K562 (cell line): Measurements from ENCODE around the gene ABCC6. TPM values are rescaled to one million over a fixed set of nuclear protein-coding genes. Genes with fewer than 3 reads are reported as not detected.

Experiments used
- ATAC-seq: fragments of 200-7000 bp; cut with Tn5 transposase; 3 replicates; pipeline ENCODE4 v1.9.1; 2020; ENCODE audit warnings: moderate library complexity
- BruUV-seq: library from RNA; stranded (reverse); fragments of 400-500 nt; replicated peaks from 2 replicates; lab custom pipeline; 2021; lab: Mats Ljungman, UMichigan
- CTCF ChIA-PET: fragments of 300-600 bp; formaldehyde crosslinking; extraction: SDS; loops from one replicate; lab custom pipeline; 2021; ENCODE audit warnings: low intra/inter-chr PET ratio; lab: Yijun Ruan, JAX
- POLR2A ChIA-PET: fragments of 300-600, 350-650 bp; sonication (Branson Sonifier 250); formaldehyde crosslinking; extraction: SDS; loops from one replicate; lab custom pipeline; 2021; ENCODE audit warnings: antibody characterized with exemption, inconsistent platforms; lab: Yijun Ruan, JAX
- DNase-seq, 4 experiments: peaks; one replicate each; pipeline versions ENCODE4 v3.0.0 to v3.0.0-alpha.2; 2011 to 2018; ENCODE audit warnings: low spot score in 3 of 4, mixed read lengths in 3 of 4; ENCODE audit errors: extremely low read depth in 1 of 4
- FAIRE-seq: peaks from 2 replicates; lab custom pipeline; 2011; peaks lifted over from hg19 to GRCh38; lab: Jason Lieb, UNC
- H2AFZ ChIP-seq: 2 replicates; pipeline ENCODE4 v1.6.0; 2011; ENCODE audit warnings: low read depth, low read length, control low read depth, inconsistent platforms
- H3K27ac ChIP-seq: fragments of 200-600 bp; 3 replicates; pipeline ENCODE4 v1.8.0; 2011; ENCODE audit warnings: low read depth, mild to moderate bottlenecking, control low read depth, inconsistent platforms, low read length, moderate library complexity, mixed read lengths; ENCODE audit errors: extremely low read depth
- H3K27me3 ChIP-seq, 2 experiments: fragments of 300-600 bp in 1 of 2; 2 replicates in 1 of 2; 3 replicates in 1 of 2; pipeline versions ENCODE4 v1.6.0 to v1.8.0; 2011; ENCODE audit warnings: inconsistent platforms in 2 of 2, low read length in 2 of 2, mild to moderate bottlenecking in 1 of 2, mixed read lengths in 1 of 2, moderate library complexity in 1 of 2; ENCODE audit not compliant: control insufficient read depth in 2 of 2, insufficient read depth in 2 of 2
- H3K36me3 ChIP-seq: fragments of 300-600 bp; 3 replicates; pipeline ENCODE4 v1.8.0; 2011; ENCODE audit warnings: mild to moderate bottlenecking, low read length, inconsistent platforms; ENCODE audit not compliant: control insufficient read depth, insufficient read depth
- H3K4me1 ChIP-seq, 2 experiments: fragments of 200-600 bp in 1 of 2; replicated peaks in 1 of 2; 2 replicates in 1 of 2; 3 replicates in 1 of 2; pipeline versions ENCODE4 v1.5.1 to v1.8.0; 2011; ENCODE audit warnings: inconsistent platforms in 2 of 2, low read length in 2 of 2, mild to moderate bottlenecking in 1 of 2, mixed read lengths in 1 of 2, moderate library complexity in 1 of 2; ENCODE audit not compliant: control insufficient read depth in 2 of 2, insufficient read depth in 2 of 2
- H3K4me2 ChIP-seq: 2 replicates; pipeline ENCODE4 v1.6.1; 2011; ENCODE audit warnings: low read length, control low read depth, inconsistent platforms, mixed read lengths; ENCODE audit not compliant: insufficient read depth
- H3K4me3 ChIP-seq: fragments of 200-600 bp; sonication (generic), shearing (Covaris generic); 2 replicates; pipeline ENCODE4 v1.5.1; 2016; ENCODE audit warnings: control low read depth, inconsistent platforms
- H3K79me2 ChIP-seq: fragments of 200-600 bp; 3 replicates; pipeline ENCODE4 v1.8.0; 2011; ENCODE audit warnings: low read length, inconsistent platforms; ENCODE audit not compliant: control insufficient read depth, insufficient read depth
- H3K9ac ChIP-seq, 2 experiments: 2 replicates each; pipeline versions ENCODE4 v1.6.0 to v1.6.1; 2011; ENCODE audit warnings: low read depth in 2 of 2, low read length in 2 of 2, control low read depth in 1 of 2, inconsistent platforms in 1 of 2, mild to moderate bottlenecking in 1 of 2, mixed read lengths in 1 of 2; ENCODE audit not compliant: insufficient read depth in 1 of 2
- H3K9me1 ChIP-seq: one replicate; pipeline ENCODE4 v1.6.0; 2011; ENCODE audit warnings: inconsistent platforms, mild to moderate bottlenecking, low read length, moderate library complexity; ENCODE audit not compliant: control insufficient read depth, insufficient read depth
- H3K9me3 ChIP-seq: replicated peaks from 2 replicates; pipeline ENCODE4 v1.5.1; 2011; ENCODE audit warnings: low read depth, low read length, inconsistent platforms; ENCODE audit not compliant: control insufficient read depth, insufficient read depth
- H4K20me1 ChIP-seq: replicated peaks from 2 replicates; pipeline ENCODE4 v1.6.1; 2011; ENCODE audit warnings: low read length, inconsistent platforms, mixed read lengths; ENCODE audit not compliant: control insufficient read depth, insufficient read depth
- BCOR ChIP-seq: fragments of 450-650 bp; IDR thresholded peaks from 2 replicates; pipeline ENCODE4 v1.6.1; 2016
- HCFC1 ChIP-seq: IDR thresholded peaks from 2 replicates; pipeline ENCODE4 v1.6.1; 2012; ENCODE audit warnings: low read depth, low read length, improper control_type of control experiment
- KDM1A ChIP-seq, 2 experiments: fragments of 450-650 bp; IDR thresholded peaks; 2 replicates each; pipeline ENCODE4 v1.6.1; 2016; ENCODE audit warnings: mild to moderate bottlenecking in 2 of 2
- RBM25 ChIP-seq: fragments of 200-400 bp; formaldehyde crosslinking; IDR thresholded peaks from 2 replicates; pipeline ENCODE4 v1.6.1; 2018; ENCODE audit warnings: low read length, low read depth, moderate library complexity; ENCODE audit not compliant: severe bottlenecking
- TCF7L2 ChIP-seq: fragments of 150-350 bp; IDR thresholded peaks from 2 replicates; pipeline ENCODE4 v1.6.1; 2016; ENCODE audit warnings: low read depth, mild to moderate bottlenecking, low read length, moderate library complexity
- ZFP36 ChIP-seq: fragments of 150-350 bp; IDR thresholded peaks from 2 replicates; pipeline ENCODE4 v1.6.1; 2018; ENCODE audit warnings: low read length, low read depth; ENCODE audit not compliant: partially characterized antibody
- ZNF143 ChIP-seq: sonication (generic); formaldehyde crosslinking; IDR thresholded peaks from 2 replicates; pipeline ENCODE4 v1.9.0; 2022; ENCODE audit warnings: mild to moderate bottlenecking, missing genetic modification reagents
- ZNF175 ChIP-seq: fragments of 200-800 bp; sonication (Bioruptor generic); IDR thresholded peaks from 2 replicates; pipeline ENCODE4 v1.6.1; 2016; ENCODE audit warnings: low read depth, mild to moderate bottlenecking, missing genetic modification characterization, missing compliant biosample characterization
- WGBS: fragments of 100-300 bp; shearing (Covaris generic); methylation state at CpG from one replicate; pipeline ENCODE4 v1.1.6; 2016; ENCODE audit warnings: low coverage, mixed read lengths; ENCODE audit not compliant: insufficient coverage; ENCODE audit errors: missing lambda C conversion rate; 5-methylcytosine and 5-hydroxymethylcytosine counted together
- in situ Hi-C: fragments of 300-500 bp; cut with MboI; formaldehyde crosslinking; loops from 4 replicates; pipeline ENCODE4 v1.15.0; 2018; ENCODE audit warnings: inconsistent platforms, mixed read lengths
- intact Hi-C: fragments of 100-400 bp; cut with micrococcal nuclease; formaldehyde crosslinking; loops from 2 replicates; pipeline ENCODE4 v1.14.2; 2022
- polyA plus RNA-seq, 8 experiments: library from polyadenylated mRNA; depleted of rRNA in 4 of 8; stranded (reverse) in 5 of 8; unstranded in 3 of 8; fragments of >200 nt; fragmentation: Nextera tagmentation in 2 of 8; fragmentation: Illumina TruSeq in 1 of 8; extraction: Ambion mirVana in 2 of 8; extraction: Trizol in 1 of 8; gene quantifications; 2 replicates each; pipeline versions ENCODE4 v1.2.1 to v1.2.3, GENCODE V29; 2011 to 2014; ENCODE audit warnings: inconsistent platforms in 1 of 8, missing spikeins in 1 of 8
- total RNA-seq, 7 experiments: library from RNA; depleted of rRNA in 6 of 7; stranded (reverse); fragments of >200 nt in 6 of 7; fragmentation: Illumina TruSeq in 2 of 7; extraction: Trizol in 2 of 7; gene quantifications; 2 replicates each; pipeline versions ENCODE4 v1.2.1 to v1.2.3, GENCODE V29; 2011 to 2021; ENCODE audit warnings: low replicate concordance in 1 of 7
- TF ChIP-seq, protein P1 (sequence below): fragments of 450-650 bp; IDR thresholded peaks from 2 replicates; pipeline ENCODE4 v1.6.1; 2017; ENCODE audit warnings: mild to moderate bottlenecking, moderate library complexity

The ABCC6 gene
- total and polyA plus RNA-seq, 9 of the 15 experiments (the other 6 are each of a cell fraction or from before 2014, with no cell fraction given) = 0.03 to 0.46 (median 0.07) TPM; not detected in 4

DNA sequence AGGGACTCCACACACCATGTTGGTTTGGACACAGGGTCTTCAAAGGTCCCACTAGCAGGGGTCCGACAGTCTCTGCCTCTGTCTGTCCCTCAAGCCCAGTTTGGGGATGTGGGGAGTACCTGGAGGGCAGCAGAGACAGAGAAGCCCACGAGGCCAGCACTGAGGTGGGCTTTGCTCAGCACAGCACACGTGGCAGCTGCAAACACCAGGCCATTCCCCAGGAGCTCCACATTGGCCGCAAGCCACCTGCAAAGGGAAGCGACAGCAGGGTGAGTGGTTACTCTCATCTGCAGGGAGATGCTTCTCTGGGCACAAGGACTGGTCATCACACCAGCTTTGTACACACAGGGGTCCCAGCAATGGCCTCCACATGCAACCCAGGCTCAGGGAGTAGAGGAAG is 62.0 kb downstream of the ABCC6 start:
- BruUV-seq = no TSS peak
- no peak overlapping the region for H3K27ac ChIP-seq
- no peaks in the 10 kb centered on the region for H3K36me3 ChIP-seq
- no peaks in the 10 kb centered on the region for H3K4me1 ChIP-seq
- H4K20me1 ChIP-seq = no peaks in the 10 kb centered on the region
- DNase-seq (no peak), ATAC-seq (no peak), FAIRE-seq (no peak)
- in situ Hi-C loops = no loop called here
- ChIA-PET CTCF (no interaction called here), POLR2A (no interaction called here)
- no peak overlapping the region for H3K4me2 ChIP-seq
- WGBS = 0% methylated on average over 5 of the region's 5 CpGs
- no peak for TF ChIP-seq ZNF175
- TF ChIP-seq TCF7L2 = no peak
- TF ChIP-seq, protein P1, sequence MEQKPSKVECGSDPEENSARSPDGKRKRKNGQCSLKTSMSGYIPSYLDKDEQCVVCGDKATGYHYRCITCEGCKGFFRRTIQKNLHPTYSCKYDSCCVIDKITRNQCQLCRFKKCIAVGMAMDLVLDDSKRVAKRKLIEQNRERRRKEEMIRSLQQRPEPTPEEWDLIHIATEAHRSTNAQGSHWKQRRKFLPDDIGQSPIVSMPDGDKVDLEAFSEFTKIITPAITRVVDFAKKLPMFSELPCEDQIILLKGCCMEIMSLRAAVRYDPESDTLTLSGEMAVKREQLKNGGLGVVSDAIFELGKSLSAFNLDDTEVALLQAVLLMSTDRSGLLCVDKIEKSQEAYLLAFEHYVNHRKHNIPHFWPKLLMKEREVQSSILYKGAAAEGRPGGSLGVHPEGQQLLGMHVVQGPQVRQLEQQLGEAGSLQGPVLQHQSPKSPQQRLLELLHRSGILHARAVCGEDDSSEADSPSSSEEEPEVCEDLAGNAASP = no peak
- no peak for TF ChIP-seq HCFC1
- H3K9ac ChIP-seq = no peak overlapping the region
- H3K79me2 ChIP-seq = no peaks in the 10 kb centered on the region
- H2AFZ ChIP-seq = no peak overlapping the region
- intact Hi-C loops = no loop called here
- no peak overlapping the region for H3K4me3 ChIP-seq
- H3K9me3 ChIP-seq = no peaks in the 10 kb centered on the region
- peaks cover 0 to 11% of the 10 kb centered on the region in 2 experiments; a peak in 2 of 5 replicates for H3K27me3 ChIP-seq
- H3K9me1 ChIP-seq = no peaks in the 10 kb centered on the region

DNA sequence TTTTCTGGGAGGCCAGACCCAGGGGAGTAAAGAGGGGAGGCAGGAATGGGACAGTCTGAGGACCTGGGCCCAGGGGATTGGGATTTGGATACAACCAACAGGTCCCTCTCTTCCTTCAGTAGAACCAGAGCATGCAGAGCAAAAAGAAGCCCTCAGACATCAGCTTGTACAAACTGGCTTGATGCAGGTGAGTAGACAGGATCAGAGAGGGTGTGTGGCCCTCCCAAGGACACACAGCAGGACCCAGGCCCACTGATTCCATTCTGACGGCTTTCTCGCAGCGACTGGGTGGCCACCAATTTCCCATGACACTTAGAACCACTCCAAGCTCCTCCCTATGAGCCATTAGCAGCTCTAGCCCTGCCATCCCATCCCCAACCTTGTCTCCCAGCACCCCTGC is 63.6 kb downstream of the ABCC6 start:
- DNase-seq = no peak
- Histone ChIP-seq H3K4me2 (no peak overlapping the region), H3K9me3 (no peaks in the 10 kb centered on the region), H3K4me3 (no peak overlapping the region), H3K27me3 (peaks cover 0 to 6% of the 10 kb centered on the region in 2 experiments; a peak in 2 of 5 replicates), H3K79me2 (no peaks in the 10 kb centered on the region), H3K9me1 (no peaks in the 10 kb centered on the region), H3K27ac (no peak overlapping the region), H3K4me1 (peaks cover 0 to 3% of the 10 kb centered on the region in 2 experiments; a peak in 2 of 5 replicates), H2AFZ (no peak overlapping the region), H3K9ac (no peak overlapping the region), H4K20me1 (no peaks in the 10 kb centered on the region), H3K36me3 (no peaks in the 10 kb centered on the region)
- WGBS = 0% methylated on average over 3 of the region's 3 CpGs
- ChIA-PET CTCF (no interaction called here), POLR2A (interaction anchor here (0.7 kb wide), 1 partner anchor 24 kb away, joined by 3 read pairs; no protein-coding TSS in a partner anchor)
- intact Hi-C loops = no loop called here
- BruUV-seq = no TSS peak
- in situ Hi-C loops = no loop called here
- FAIRE-seq = no peak
- TF ChIP-seq ZNF143 (CRISPR knock-in tag) (no peak), BCOR (peak; percentile 56; the same call in 1 of the 2 replicates), KDM1A (IDR thresholded peaks at IDR 0.05) (peak in 1 of 2 experiments; percentile 10; a peak in 1 of 4 replicates), ZFP36 (peak; percentile 79), RBM25 (peak; percentile 84)
- ATAC-seq = no peak
